HG02938 (cell line): ENCODE results near the gene GPRIN1.

Experiments
- ATAC-seq: cut with Tn5 transposase; IDR thresholded peaks from one replicate; pipeline ENCODE4 v1.9.1; 2021; ENCODE audit warnings: mild to moderate bottlenecking, moderate library complexity; ENCODE audit not compliant: unreplicated experiment

GPRIN1 gene

GRCh38 chr5:176643491-176644219 lies 33.7 kb upstream of the GPRIN1 start:
- ATAC-seq = no peak

GRCh38 chr5:176642675-176643490 lies 32.9 kb upstream of the GPRIN1 start:
- no peak for ATAC-seq

GRCh38 chr5:176640616-176641015 lies 30.7 kb upstream of the GPRIN1 start:
- no peak for ATAC-seq

- no peak for ATAC-seq
These were observed 30.0 kb upstream of the GPRIN1 start for GRCh38 chr5:176639981-176640380.

GRCh38 chr5:176639208-176639607 lies 29.3 kb upstream of the GPRIN1 start:
- no peak for ATAC-seq

- ATAC-seq = no peak
These were observed 28.5 kb upstream of the GPRIN1 start for GRCh38 chr5:176638437-176638836.

- ATAC-seq = no peak
These were observed 27.6 kb upstream of the GPRIN1 start for GRCh38 chr5:176637556-176637955.

- no peak for ATAC-seq
These were observed 26.5 kb upstream of the GPRIN1 start for GRCh38 chr5:176636426-176636825.

- no peak for ATAC-seq
These were observed 23.6 kb upstream of the GPRIN1 start for GRCh38 chr5:176633598-176633997.

GRCh38 chr5:176632745-176633144 lies 22.8 kb upstream of the GPRIN1 start:
- ATAC-seq = no peak

- ATAC-seq = no peak
These were observed 21.6 kb upstream of the GPRIN1 start for GRCh38 chr5:176631383-176632200.

GRCh38 chr5:176630681-176631222 lies 20.8 kb upstream of the GPRIN1 start:
- no peak for ATAC-seq

- ATAC-seq = no peak
These were observed 20.1 kb upstream of the GPRIN1 start, which contains the start of the genes EIF4E1B and SNCB for GRCh38 chr5:176629853-176630680. Gene EIF4E1B, plus strand, starts transcription at chr5:176630675. Its CDS starts 12,113 bp downstream, at chr5:176642788. Gene SNCB, minus strand, starts transcription at chr5:176630534. Its CDS starts 880 bp downstream, at chr5:176629654.

- no peak for ATAC-seq
These were observed 19.4 kb upstream of the GPRIN1 start for GRCh38 chr5:176629317-176629852.

- no peak for ATAC-seq
These were observed 18.7 kb upstream of the GPRIN1 start for GRCh38 chr5:176628406-176629228.

- no peak for ATAC-seq
These were observed 17.6 kb upstream of the GPRIN1 start for GRCh38 chr5:176627582-176627981.

GRCh38 chr5:176626876-176627236 lies 16.9 kb upstream of the GPRIN1 start:
- ATAC-seq = no peak

GRCh38 chr5:176625966-176626875 lies 16.3 kb upstream of the GPRIN1 start:
- no peak for ATAC-seq
